ENCODE measurements around the gene ARHGEF33. TPM values are rescaled to one million over a fixed set of nuclear protein-coding genes. Genes with fewer than 3 reads are reported as not detected.

Gene ARHGEF33
- total RNA-seq, 4 donors from 2014 or later, result 0.88 to 5.9 (median 2.2) TPM

DNA sequence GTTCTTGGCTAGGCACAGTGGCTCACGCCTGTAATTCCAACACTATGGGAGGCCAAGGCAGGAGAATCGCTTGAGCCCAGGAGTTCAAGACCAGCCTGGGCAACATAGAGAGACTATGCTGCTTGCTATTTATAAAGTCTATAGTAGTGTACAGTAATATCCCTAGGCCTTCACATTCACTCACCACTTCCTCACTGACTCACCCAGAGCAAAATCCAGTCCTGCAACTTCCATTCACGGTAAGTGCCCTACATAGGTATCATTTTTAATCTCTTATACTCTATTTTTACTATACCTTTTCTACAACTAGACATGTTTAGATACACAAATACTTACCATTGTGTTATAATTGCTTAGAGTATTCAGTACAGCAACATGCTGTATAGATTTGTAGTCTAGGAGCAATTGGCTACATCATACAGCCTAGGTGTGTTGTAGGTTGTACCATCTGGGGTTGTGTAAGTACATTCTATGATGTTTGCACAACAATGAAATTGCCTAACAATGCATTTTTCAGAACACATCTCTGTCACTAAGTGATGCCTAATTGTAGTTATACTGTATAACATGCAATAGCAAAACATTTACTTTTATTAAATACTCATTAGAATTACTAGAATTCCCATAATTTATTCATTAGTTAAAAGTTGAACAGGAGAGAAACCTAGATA is 22.8 kb upstream of the ARHGEF33 start:
- H3K27me3 ChIP-seq, result no peaks in the 10 kb centered on the region
- H3K27ac ChIP-seq, result no peak overlapping the region
- H3K4me1 ChIP-seq, result no peaks in the 10 kb centered on the region
- H3K4me3 ChIP-seq, result no peak overlapping the region
- no peaks in the 10 kb centered on the region for H3K36me3 ChIP-seq
- DNase-seq, result no peak
- intact Hi-C loops (cut with DNase I; ENCODE audit: low total_unique reads), result no loop called here
- no peak for TF ChIP-seq POLR2A (IDR thresholded peaks at IDR 0.05)
- TF ChIP-seq, protein P1, sequence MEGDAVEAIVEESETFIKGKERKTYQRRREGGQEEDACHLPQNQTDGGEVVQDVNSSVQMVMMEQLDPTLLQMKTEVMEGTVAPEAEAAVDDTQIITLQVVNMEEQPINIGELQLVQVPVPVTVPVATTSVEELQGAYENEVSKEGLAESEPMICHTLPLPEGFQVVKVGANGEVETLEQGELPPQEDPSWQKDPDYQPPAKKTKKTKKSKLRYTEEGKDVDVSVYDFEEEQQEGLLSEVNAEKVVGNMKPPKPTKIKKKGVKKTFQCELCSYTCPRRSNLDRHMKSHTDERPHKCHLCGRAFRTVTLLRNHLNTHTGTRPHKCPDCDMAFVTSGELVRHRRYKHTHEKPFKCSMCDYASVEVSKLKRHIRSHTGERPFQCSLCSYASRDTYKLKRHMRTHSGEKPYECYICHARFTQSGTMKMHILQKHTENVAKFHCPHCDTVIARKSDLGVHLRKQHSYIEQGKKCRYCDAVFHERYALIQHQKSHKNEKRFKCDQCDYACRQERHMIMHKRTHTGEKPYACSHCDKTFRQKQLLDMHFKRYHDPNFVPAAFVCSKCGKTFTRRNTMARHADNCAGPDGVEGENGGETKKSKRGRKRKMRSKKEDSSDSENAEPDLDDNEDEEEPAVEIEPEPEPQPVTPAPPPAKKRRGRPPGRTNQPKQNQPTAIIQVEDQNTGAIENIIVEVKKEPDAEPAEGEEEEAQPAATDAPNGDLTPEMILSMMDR (IDR thresholded peaks at IDR 0.05), result no peak
- peaks cover 0 to 4% of the 10 kb centered on the region in 2 donors for H3K9me3 ChIP-seq

DNA sequence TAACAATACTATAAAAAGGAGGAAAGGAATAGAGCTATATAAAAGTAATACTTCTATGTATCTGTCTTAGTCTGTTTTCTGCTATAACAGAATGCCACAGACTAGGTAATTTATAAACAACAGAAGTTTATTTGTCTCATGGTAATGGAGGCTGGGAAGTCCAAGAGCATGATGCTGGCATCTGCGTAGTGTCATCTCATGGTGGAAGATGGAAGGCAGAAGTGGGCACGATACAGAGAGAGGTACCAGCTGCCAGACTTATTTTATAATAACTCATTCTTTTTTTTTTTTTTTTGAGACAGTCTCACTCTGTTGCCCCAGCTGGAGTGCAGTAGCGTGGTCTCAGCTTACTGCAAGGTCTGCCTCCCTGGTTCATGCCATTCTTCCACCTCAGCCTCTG is 18.2 kb upstream of the ARHGEF33 start:
- Histone ChIP-seq H3K4me3 (no peak overlapping the region), H3K27me3 (no peaks in the 10 kb centered on the region), H3K4me1 (no peaks in the 10 kb centered on the region), H3K27ac (no peak overlapping the region), H3K9me3 (peaks cover 0 to 4% of the 10 kb centered on the region in 2 donors), H3K36me3 (no peaks in the 10 kb centered on the region)
- no peak for DNase-seq
- intact Hi-C loops (cut with DNase I; ENCODE audit: low total_unique reads), result no loop called here
- no peak for TF ChIP-seq POLR2A (IDR thresholded peaks at IDR 0.05)
- TF ChIP-seq, protein P1 (IDR thresholded peaks at IDR 0.05), result no peak

- H3K27ac ChIP-seq, result no peak overlapping the region
- no peaks in the 10 kb centered on the region for H3K4me1 ChIP-seq
- no peak overlapping the region for H3K4me3 ChIP-seq
- no peak for DNase-seq
- no peaks in the 10 kb centered on the region for H3K27me3 ChIP-seq
- intact Hi-C loops (cut with DNase I; ENCODE audit: low total_unique reads), result no loop called here
- TF ChIP-seq POLR2A (IDR thresholded peaks at IDR 0.05), result no peak
- TF ChIP-seq, protein P1 (IDR thresholded peaks at IDR 0.05), result no peak
- peaks cover 0 to 4% of the 10 kb centered on the region in 2 donors for H3K9me3 ChIP-seq
- H3K36me3 ChIP-seq, result no peaks in the 10 kb centered on the region
Measured at GRCh38 chr2:38873763-38874162, 15.9 kb upstream of the ARHGEF33 start.

DNA sequence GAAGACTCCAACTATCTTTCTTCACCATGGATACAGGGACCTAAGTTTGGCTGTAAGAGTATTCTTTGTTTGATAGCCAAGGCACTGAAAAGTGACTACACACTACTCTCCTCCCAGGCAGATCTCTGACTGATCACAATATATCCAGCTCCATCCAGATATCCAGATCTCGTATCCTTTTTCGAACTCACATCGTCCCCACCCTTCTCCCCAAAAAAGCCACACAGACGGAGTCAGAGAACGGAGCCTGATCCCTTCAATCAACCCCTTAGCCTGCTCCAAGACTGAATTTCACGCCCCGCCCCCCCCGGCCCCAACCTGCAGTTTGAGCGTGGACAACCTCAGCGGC is 14.5 kb upstream of the ARHGEF33 start:
- H3K27me3 ChIP-seq, result no peaks in the 10 kb centered on the region
- no peak for DNase-seq
- intact Hi-C loops (cut with DNase I; ENCODE audit: low total_unique reads), result no loop called here
- TF ChIP-seq, protein P1 (IDR thresholded peaks at IDR 0.05), result no peak
- TF ChIP-seq POLR2A (IDR thresholded peaks at IDR 0.05), result no peak
- peaks cover 0 to 4% of the 10 kb centered on the region in 2 donors for H3K9me3 ChIP-seq
- H3K4me1 ChIP-seq, result no peaks in the 10 kb centered on the region
- peak overlapping the region; percentile 66 to 74 for H3K27ac ChIP-seq
- no peaks in the 10 kb centered on the region for H3K36me3 ChIP-seq
- peak overlapping the region; percentile 62 to 82 for H3K4me3 ChIP-seq

DNA sequence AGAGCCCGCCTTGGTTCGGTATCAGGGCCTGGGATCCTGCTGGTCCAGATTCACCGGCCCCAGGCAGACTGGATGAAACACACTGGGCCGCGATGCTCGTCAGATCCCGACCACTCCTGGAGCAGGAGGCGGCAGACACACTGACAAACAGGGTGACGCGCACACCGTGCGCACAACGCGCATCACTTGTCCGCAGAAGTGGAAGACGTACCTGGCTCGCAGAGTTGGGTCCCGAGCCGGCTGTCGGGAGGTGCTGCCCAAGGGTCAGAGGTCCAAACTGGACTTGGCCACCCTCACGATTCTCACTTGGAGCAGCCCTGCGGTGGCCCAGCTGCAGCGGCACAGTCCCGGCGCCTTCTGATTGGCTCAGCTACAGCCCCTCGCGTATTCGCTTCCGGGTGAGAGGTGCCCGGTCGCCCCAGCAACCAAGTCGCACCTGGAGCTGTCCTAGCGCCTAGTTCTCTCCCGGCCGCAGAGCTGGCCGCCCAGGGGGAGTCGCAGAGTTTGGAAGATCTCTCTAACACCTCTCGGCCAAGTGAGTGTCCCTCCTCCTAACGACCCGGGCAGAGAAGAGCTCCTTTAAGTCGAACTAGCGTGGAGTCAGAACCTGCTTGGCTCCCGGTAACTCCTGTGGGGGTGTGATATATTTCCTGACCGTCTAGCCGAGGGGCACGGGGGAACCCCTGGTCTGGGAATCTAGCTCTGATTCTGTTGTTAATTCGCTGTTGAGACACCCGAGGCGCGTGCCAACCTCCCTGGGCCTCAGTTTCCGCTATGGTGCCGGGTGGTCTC is 13.9 kb upstream of the ARHGEF33 start, which contains the start of the genes DHX57 and MORN2:
TSS of gene DHX57 (minus strand) at position 359 of the 792 bp plus-strand sequence. CDS start 7,529 bp downstream, outside the sequence.
TSS of gene MORN2 (plus strand) at position 401 of the 792 bp plus-strand sequence.
- no peaks in the 10 kb centered on the region for H3K9me3 ChIP-seq
- H3K4me3 ChIP-seq, result peak within 1 kb of the TSS; percentile 62 to 82
- peak; percentile 85 to 87 for DNase-seq
- no peaks in the 10 kb centered on the region for H3K36me3 ChIP-seq
- H3K4me1 ChIP-seq, result no peaks in the 10 kb centered on the region
- intact Hi-C loops (cut with DNase I; ENCODE audit: low total_unique reads), result no loop called here
- peak within 1 kb of the TSS; percentile 66 to 74 for H3K27ac ChIP-seq
- TF ChIP-seq POLR2A (IDR thresholded peaks at IDR 0.05), result peak in 1 of 2 donors; percentile 36
- TF ChIP-seq, protein P1 (IDR thresholded peaks at IDR 0.05), result no peak
- H3K27me3 ChIP-seq, result no peaks in the 10 kb centered on the region

Data from uterus (tissue), 4 donors.